ENCODE measurements around the gene CSAG1. TPM values are rescaled to one million over a fixed set of nuclear protein-coding genes. Genes with fewer than 3 reads are reported as not detected.
"Not testable (repeated sequence)": the region's sequence is repeated elsewhere in the genome, so short reads cannot be mapped to it uniquely, and the experiment has no call there.

Gene CSAG1
- total RNA-seq: not detected

GRCh38 chrX:152733261-152733975 lies at the start of gene CSAG1, which contains the start of gene MAGEA12:
TSS of gene CSAG1 (minus strand) at chrX:152733721. CDS start at chrX:152732460, 1,261 bp downstream.
TSS of gene MAGEA12 (plus strand) at chrX:152733757. CDS start at chrX:152736162, 2,405 bp downstream.
- TF ChIP-seq, protein P1, sequence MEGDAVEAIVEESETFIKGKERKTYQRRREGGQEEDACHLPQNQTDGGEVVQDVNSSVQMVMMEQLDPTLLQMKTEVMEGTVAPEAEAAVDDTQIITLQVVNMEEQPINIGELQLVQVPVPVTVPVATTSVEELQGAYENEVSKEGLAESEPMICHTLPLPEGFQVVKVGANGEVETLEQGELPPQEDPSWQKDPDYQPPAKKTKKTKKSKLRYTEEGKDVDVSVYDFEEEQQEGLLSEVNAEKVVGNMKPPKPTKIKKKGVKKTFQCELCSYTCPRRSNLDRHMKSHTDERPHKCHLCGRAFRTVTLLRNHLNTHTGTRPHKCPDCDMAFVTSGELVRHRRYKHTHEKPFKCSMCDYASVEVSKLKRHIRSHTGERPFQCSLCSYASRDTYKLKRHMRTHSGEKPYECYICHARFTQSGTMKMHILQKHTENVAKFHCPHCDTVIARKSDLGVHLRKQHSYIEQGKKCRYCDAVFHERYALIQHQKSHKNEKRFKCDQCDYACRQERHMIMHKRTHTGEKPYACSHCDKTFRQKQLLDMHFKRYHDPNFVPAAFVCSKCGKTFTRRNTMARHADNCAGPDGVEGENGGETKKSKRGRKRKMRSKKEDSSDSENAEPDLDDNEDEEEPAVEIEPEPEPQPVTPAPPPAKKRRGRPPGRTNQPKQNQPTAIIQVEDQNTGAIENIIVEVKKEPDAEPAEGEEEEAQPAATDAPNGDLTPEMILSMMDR (IDR thresholded peaks at IDR 0.05; ENCODE audit: low read depth): no peak

- TF ChIP-seq, protein P1 (IDR thresholded peaks at IDR 0.05; ENCODE audit: low read depth): not testable (repeated sequence)
Measured at GRCh38 chrX:152769549-152770289, 36.2 kb upstream of the CSAG1 start, which contains the start of gene MAGEA6. TSS of gene MAGEA6 (minus strand) at chrX:152769689. CDS start at chrX:152767650, 2,039 bp downstream.

- TF ChIP-seq, protein P1 (IDR thresholded peaks at IDR 0.05; ENCODE audit: low read depth): not testable (repeated sequence)
Measured at GRCh38 chrX:152758918-152759317, 25.4 kb upstream of the CSAG1 start, which contains the start of gene CSAG3. TSS of gene CSAG3 (plus strand) at chrX:152759218.

DNA sequence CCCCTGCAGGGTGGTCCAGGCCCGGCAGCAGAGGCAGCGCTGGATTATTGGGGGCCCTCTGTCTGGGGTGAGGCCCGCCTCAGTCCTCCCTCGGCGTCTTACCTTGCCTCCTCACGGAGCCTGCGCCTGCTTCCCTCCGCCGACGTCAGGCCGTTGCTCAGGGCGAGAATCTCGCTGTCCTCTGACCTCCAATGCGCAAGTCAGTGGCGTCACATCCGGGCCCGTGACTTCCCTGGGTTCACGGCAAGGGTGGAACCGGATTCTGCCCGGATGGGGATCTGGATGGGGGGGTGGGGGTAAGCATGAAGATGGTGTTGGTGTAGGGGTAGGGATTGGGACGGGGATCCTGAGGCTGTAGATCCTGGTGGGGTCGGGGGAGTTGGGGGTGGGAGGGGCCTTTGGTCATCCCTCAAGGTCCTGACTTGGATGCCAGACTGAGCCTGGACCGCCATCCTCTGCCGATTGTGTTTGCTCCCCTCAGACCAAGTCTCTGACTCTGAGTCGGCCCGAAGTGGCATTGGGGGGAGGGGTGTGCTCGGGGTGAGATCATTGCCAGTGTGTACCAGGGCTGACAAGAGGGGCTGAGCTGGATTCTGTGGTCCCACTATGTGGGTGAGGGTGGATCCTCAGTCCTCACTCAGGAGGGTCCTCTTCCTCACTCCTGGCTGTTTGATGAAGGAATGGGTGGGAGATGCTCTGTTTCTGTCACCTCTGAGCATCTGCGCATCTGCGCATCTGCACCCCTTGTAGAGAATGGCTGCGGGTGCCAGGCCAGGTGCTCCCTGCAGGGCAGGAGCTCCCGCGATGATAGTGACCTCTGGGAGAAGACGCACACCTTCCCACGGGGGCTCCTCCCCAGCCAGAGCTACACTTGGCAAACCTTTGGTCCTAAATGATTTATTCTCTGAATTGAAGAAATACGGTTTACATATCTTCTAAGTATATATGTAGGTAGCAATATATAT lies 20.4 kb upstream of the CSAG1 start, which contains the start of gene MAGEA2:
MAGEA2 (minus strand) TSS at position 157 of the 965 bp plus-strand sequence. CDS start 2,479 bp downstream, outside the sequence.
- TF ChIP-seq, protein P1 (IDR thresholded peaks at IDR 0.05; ENCODE audit: low read depth): not testable (repeated sequence)

DNA sequence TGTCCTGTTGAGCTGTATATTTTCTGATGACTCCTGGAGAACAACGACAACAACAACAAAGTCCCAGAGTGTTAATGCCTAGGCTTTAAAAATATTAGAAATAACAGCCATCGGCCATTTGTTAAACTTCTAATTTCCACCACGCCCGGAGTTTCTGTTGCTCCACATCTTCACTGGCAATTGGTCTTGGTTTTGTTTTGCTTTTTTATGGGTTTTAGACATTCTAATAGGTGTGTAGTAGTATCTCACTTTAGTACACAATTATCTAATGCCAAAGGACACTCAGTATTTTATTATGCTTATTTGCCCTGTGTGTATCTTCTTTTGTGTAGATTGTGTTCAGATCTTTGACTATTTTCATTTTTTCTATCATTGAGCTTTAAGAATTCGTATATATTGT lies 5.0 kb upstream of the CSAG1 start:
- TF ChIP-seq, protein P1 (IDR thresholded peaks at IDR 0.05; ENCODE audit: low read depth): no peak

- TF ChIP-seq, protein P1 (IDR thresholded peaks at IDR 0.05; ENCODE audit: low read depth): no peak
Measured at GRCh38 chrX:152735860-152736511, 2.5 kb upstream of the CSAG1 start.
